HEK293 (cell line): Measurements from ENCODE around the gene ISM1.

ENCODE experiments used
- CTCF ChIA-PET: fragments of 350-600 bp; formaldehyde crosslinking; extraction: SDS; loops from one replicate; lab custom pipeline; 2021; ENCODE audit warnings: antibody characterized with exemption; lab: Yijun Ruan, JAX
- POLR2A ChIA-PET: fragments of 300-600 bp; formaldehyde crosslinking; extraction: SDS; loops from one replicate; lab custom pipeline; 2020; ENCODE audit warnings: antibody characterized with exemption, inconsistent platforms; lab: Yijun Ruan, JAX
- H3K27ac ChIP-seq: fragments of 200-500 bp; sonication (Bioruptor generic); 2 replicates; pipeline ENCODE4 v1.5.1; 2014; ENCODE audit warnings: low read depth, low read length, control low read depth, inconsistent platforms; ENCODE audit errors: extremely low read depth
- H3K36me3 ChIP-seq, 2 experiments: fragments of 200-500 bp in 1 of 2; sonication (Bioruptor generic) in 1 of 2; 1 replicate in 1 of 2; 2 replicates in 1 of 2; pipeline ENCODE4 v1.5.1; 2014 to 2017; ENCODE audit warnings: inconsistent platforms in 2 of 2, low read length in 2 of 2; ENCODE audit not compliant: control insufficient read depth in 2 of 2, insufficient read depth in 1 of 2
- H3K4me1 ChIP-seq: fragments of 200-500 bp; sonication (Bioruptor generic); 2 replicates; pipeline ENCODE4 v1.5.1; 2014; ENCODE audit warnings: mild to moderate bottlenecking, low read length, inconsistent platforms; ENCODE audit not compliant: control insufficient read depth, insufficient read depth
- H3K4me3 ChIP-seq: 2 replicates; pipeline ENCODE4 v1.5.1; 2011; ENCODE audit warnings: low read depth, mild to moderate bottlenecking, control low read depth, low read length, moderate library complexity
- H3K9me3 ChIP-seq: fragments of 200-500 bp; sonication (Bioruptor generic); 2 replicates; pipeline ENCODE4 v1.5.1; 2014; ENCODE audit warnings: low read depth, low read length, inconsistent platforms; ENCODE audit not compliant: control insufficient read depth, insufficient read depth
- BCL6B ChIP-seq: fragments of 450-650 bp; formaldehyde crosslinking; IDR thresholded peaks from 2 replicates; pipeline ENCODE4 v1.5.1; 2017; ENCODE audit warnings: missing biosample characterization, missing genetic modification characterization
- GLIS2 ChIP-seq: fragments of 450-650 bp; formaldehyde crosslinking; IDR thresholded peaks from 2 replicates; pipeline ENCODE4 v1.5.1; 2016; ENCODE audit warnings: missing biosample characterization, missing genetic modification characterization
- HOXC10 ChIP-seq: sonication (generic); formaldehyde crosslinking; IDR thresholded peaks from 2 replicates; pipeline ENCODE4 v1.8.1; 2023; ENCODE audit warnings: mild to moderate bottlenecking, missing genetic modification reagents
- OVOL3 ChIP-seq: fragments of 450-650 bp; formaldehyde crosslinking; IDR thresholded peaks from 2 replicates; pipeline ENCODE4 v1.5.1; 2016; ENCODE audit warnings: missing biosample characterization, missing genetic modification characterization
- PATZ1 ChIP-seq: fragments of 450-650 bp; formaldehyde crosslinking; IDR thresholded peaks from 2 replicates; pipeline ENCODE4 v1.5.1; 2016; ENCODE audit warnings: missing biosample characterization, missing genetic modification characterization
- PBX3 ChIP-seq: sonication (generic); formaldehyde crosslinking; IDR thresholded peaks from 2 replicates; pipeline ENCODE4 v1.8.1; 2022; ENCODE audit warnings: mild to moderate bottlenecking, moderate library complexity, missing genetic modification reagents
- PRDM1 ChIP-seq: fragments of 450-650 bp; formaldehyde crosslinking; IDR thresholded peaks from 2 replicates; pipeline ENCODE4; 2016; ENCODE audit warnings: missing biosample characterization, missing genetic modification characterization
- PRDM10 ChIP-seq: fragments of 450-650 bp; formaldehyde crosslinking; IDR thresholded peaks from 2 replicates; pipeline ENCODE4 v1.5.1; 2016; ENCODE audit warnings: missing biosample characterization, missing genetic modification characterization
- PRDM6 ChIP-seq: fragments of 450-650 bp; formaldehyde crosslinking; IDR thresholded peaks from 2 replicates; pipeline ENCODE4 v1.5.1; 2017; ENCODE audit warnings: missing biosample characterization, missing genetic modification characterization
- SCRT1 ChIP-seq: fragments of 450-650 bp; formaldehyde crosslinking; IDR thresholded peaks from 2 replicates; pipeline ENCODE4 v1.5.1; 2016; ENCODE audit warnings: missing biosample characterization, missing genetic modification characterization, borderline replicate concordance
- ZNF146 ChIP-seq: fragments of 450-650 bp; formaldehyde crosslinking; IDR thresholded peaks from 2 replicates; pipeline ENCODE4 v1.5.1; 2016; ENCODE audit warnings: missing biosample characterization, missing genetic modification characterization
- ZNF169 ChIP-seq: fragments of 450-650 bp; formaldehyde crosslinking; IDR thresholded peaks from 2 replicates; pipeline ENCODE4 v1.5.1; 2016; ENCODE audit warnings: missing biosample characterization, missing genetic modification characterization
- ZNF214 ChIP-seq: fragments of 450-650 bp; formaldehyde crosslinking; IDR thresholded peaks from 2 replicates; pipeline ENCODE4 v1.5.1; 2017; ENCODE audit warnings: missing biosample characterization, mild to moderate bottlenecking, missing genetic modification characterization, borderline replicate concordance
- ZNF302 ChIP-seq: fragments of 450-650 bp; formaldehyde crosslinking; IDR thresholded peaks from 2 replicates; pipeline ENCODE4 v1.5.1; 2016; ENCODE audit warnings: missing biosample characterization, missing genetic modification characterization, low read depth
- ZNF37A ChIP-seq: fragments of 450-650 bp; IDR thresholded peaks from 2 replicates; pipeline ENCODE4 v1.5.1; 2018; ENCODE audit warnings: missing biosample characterization, missing genetic modification characterization
- ZNF394 ChIP-seq: fragments of 450-650 bp; formaldehyde crosslinking; IDR thresholded peaks from 2 replicates; pipeline ENCODE4 v1.5.1; 2016; ENCODE audit warnings: missing biosample characterization, missing genetic modification characterization, mild to moderate bottlenecking, moderate library complexity, borderline replicate concordance
- ZNF416 ChIP-seq: fragments of 450-650 bp; formaldehyde crosslinking; IDR thresholded peaks from 2 replicates; pipeline ENCODE4 v1.5.1; 2016; ENCODE audit warnings: missing biosample characterization, missing genetic modification characterization
- ZNF449 ChIP-seq: fragments of 450-650 bp; formaldehyde crosslinking; IDR thresholded peaks from 2 replicates; pipeline ENCODE4 v1.5.1; 2017; ENCODE audit warnings: missing biosample characterization, mild to moderate bottlenecking, missing genetic modification characterization, moderate library complexity
- ZNF843 ChIP-seq: fragments of 450-650 bp; formaldehyde crosslinking; IDR thresholded peaks from 2 replicates; pipeline ENCODE4 v1.5.1; 2016; ENCODE audit warnings: missing biosample characterization, missing genetic modification characterization
- ZSCAN5A ChIP-seq: fragments of 450-650 bp; formaldehyde crosslinking; IDR thresholded peaks from 2 replicates; pipeline ENCODE4 v1.5.1; 2016; ENCODE audit warnings: missing biosample characterization, missing genetic modification characterization

The ISM1 gene

GRCh38 chr20:13271977-13272975, 51.2 kb downstream of the ISM1 start:
- H3K27ac ChIP-seq, result no peak overlapping the region
- TF ChIP-seq PRDM1 (tag by site-specific recombination) (no peak), ZNF416 (tag by site-specific recombination) (no peak), ZNF843 (tag by site-specific recombination) (no peak), OVOL3 (tag by site-specific recombination) (no peak), ZNF37A (no peak), ZNF394 (tag by site-specific recombination) (no peak), ZNF302 (tag by site-specific recombination) (no peak), ZNF146 (tag by site-specific recombination) (no peak), PATZ1 (tag by site-specific recombination) (no peak), ZNF169 (tag by site-specific recombination) (no peak), ZNF214 (no peak), SCRT1 (no peak), GLIS2 (no peak)
- no peak overlapping the region for H3K4me3 ChIP-seq
- ChIA-PET CTCF (interaction anchor here (1.5 kb wide), 1 partner anchor 10 kb away, joined by 4 read pairs; no protein-coding TSS in a partner anchor), POLR2A (no interaction called here)
- H3K36me3 ChIP-seq, result no peaks in the 10 kb centered on the region
- H3K4me1 ChIP-seq, result no peaks in the 10 kb centered on the region
- no peaks in the 10 kb centered on the region for H3K9me3 ChIP-seq

- CTCF ChIA-PET, result no interaction called here
- no peak overlapping the region for H3K4me3 ChIP-seq
- no peaks in the 10 kb centered on the region for H3K9me3 ChIP-seq
- POLR2A ChIA-PET, result no interaction called here
- H3K36me3 ChIP-seq, result no peaks in the 10 kb centered on the region
- H3K4me1 ChIP-seq, result no peaks in the 10 kb centered on the region
- no peak overlapping the region for H3K27ac ChIP-seq
- TF ChIP-seq PBX3 (CRISPR knock-in tag) (no peak), PRDM10 (no peak), PRDM6 (tag by site-specific recombination) (no peak), HOXC10 (CRISPR knock-in tag) (no peak), ZSCAN5A (tag by site-specific recombination) (no peak), ZNF449 (no peak), BCL6B (tag by site-specific recombination) (no peak)
These were observed 53.3 kb downstream of the ISM1 start for GRCh38 chr20:13274275-13274861.
